ENCODE measurements around the gene BCS1L. TPM values are rescaled to one million over a fixed set of nuclear protein-coding genes. Genes with fewer than 3 reads are reported as not detected.

The BCS1L gene
- total RNA-seq, 1 experiment from 2014 or later = 28.1 TPM

Other genes with a start within 250 kb of the BCS1L start
- gene VIL1, start 240.6 kb upstream of the BCS1L start, total RNA-seq (2014; rRNA removed; shearing (Covaris generic)) = not detected in 2 replicates
- gene USP37, start 91.3 kb upstream of the BCS1L start, total RNA-seq (2014; rRNA removed; shearing (Covaris generic)) = 7.6 and 14.7 TPM in 2 replicates
- gene CNOT9, start 90.8 kb upstream of the BCS1L start, total RNA-seq (2014; rRNA removed; shearing (Covaris generic)) = 111 and 119 TPM in 2 replicates
- gene PLCD4, start 51.8 kb upstream of the BCS1L start, total RNA-seq (2014; rRNA removed; shearing (Covaris generic)) = 0.29 and 1.3 TPM in 2 replicates
- 4.2 and 6.8 TPM in 2 replicates for gene ZNF142, start 60 bp upstream of the BCS1L start, total RNA-seq (2014; rRNA removed; shearing (Covaris generic))
- 35.2 and 59.5 TPM in 2 replicates for gene RNF25, start 12.3 kb downstream of the BCS1L start, total RNA-seq (2014; rRNA removed; shearing (Covaris generic))
- 10.4 and 19.5 TPM in 2 replicates for gene STK36, start 12.4 kb downstream of the BCS1L start, total RNA-seq (2014; rRNA removed; shearing (Covaris generic))
- gene TTLL4, start 51.2 kb downstream of the BCS1L start, total RNA-seq (2014; rRNA removed; shearing (Covaris generic)) = 17.0 and 19.5 TPM in 2 replicates
- gene CYP27A1, start 122.5 kb downstream of the BCS1L start, total RNA-seq (2014; rRNA removed; shearing (Covaris generic)) = 0.21 TPM in 1 of 2 replicates, not detected in the other
- not detected in 2 replicates for gene PRKAG3, start 172.1 kb downstream of the BCS1L start, total RNA-seq (2014; rRNA removed; shearing (Covaris generic))
- 0.21 and 2.1 TPM in 2 replicates for gene WNT6, start 200.1 kb downstream of the BCS1L start, total RNA-seq (2014; rRNA removed; shearing (Covaris generic))
- gene WNT10A, start 221.2 kb downstream of the BCS1L start, total RNA-seq (2014; rRNA removed; shearing (Covaris generic)) = 0.12 TPM in 1 of 2 replicates, not detected in the other

All from H4 (cell line).